ENCODE measurements around the gene MYD88.
A peak's percentile ranks its signal among the peaks of the same experiment; 100 is the strongest.

MYD88 gene

GRCh38 chr3:38124324-38125122, 13.9 kb upstream of the MYD88 start:
- no peak for TF ChIP-seq POLR2AphosphoS5 (IDR thresholded peaks at IDR 0.05; ENCODE audit: low read depth, low read length)
- no peak for TF ChIP-seq FOXP2 (optimal IDR thresholded peaks at IDR 0.05; ENCODE audit: borderline replicate concordance, extremely low read depth, extremely low read length, insufficient read depth)
- TF ChIP-seq TAF1 (IDR thresholded peaks at IDR 0.05; ENCODE audit: borderline replicate concordance, insufficient read depth, low read length) = no peak
- no peak for TF ChIP-seq REST (IDR thresholded peaks at IDR 0.05; ENCODE audit: insufficient read depth in 1 of 2, low read depth in 2 of 2, low read length in 2 of 2)
- TF ChIP-seq SIN3A (IDR thresholded peaks at IDR 0.05; ENCODE audit: borderline replicate concordance, insufficient read depth, low read length) = no peak

- TF ChIP-seq POLR2AphosphoS5 (IDR thresholded peaks at IDR 0.05; ENCODE audit: low read depth, low read length) (no peak), REST (IDR thresholded peaks at IDR 0.05; ENCODE audit: insufficient read depth in 1 of 2, low read depth in 2 of 2, low read length in 2 of 2) (no peak), SIN3A (IDR thresholded peaks at IDR 0.05; ENCODE audit: borderline replicate concordance, insufficient read depth, low read length) (no peak), TAF1 (IDR thresholded peaks at IDR 0.05; ENCODE audit: borderline replicate concordance, insufficient read depth, low read length) (no peak), FOXP2 (optimal IDR thresholded peaks at IDR 0.05; ENCODE audit: borderline replicate concordance, extremely low read depth, extremely low read length, insufficient read depth) (no peak)
These were observed 12.9 kb upstream of the MYD88 start for GRCh38 chr3:38125305-38126120.

GRCh38 chr3:38126121-38126892, 12.2 kb upstream of the MYD88 start:
- TF ChIP-seq REST (IDR thresholded peaks at IDR 0.05; ENCODE audit: insufficient read depth in 1 of 2, low read depth in 2 of 2, low read length in 2 of 2) (peak; percentile 32 to 74; a peak in 1 of 4 replicates), TAF1 (IDR thresholded peaks at IDR 0.05; ENCODE audit: borderline replicate concordance, insufficient read depth, low read length) (no peak)

- TF ChIP-seq REST (IDR thresholded peaks at IDR 0.05; ENCODE audit: insufficient read depth in 1 of 2, low read depth in 2 of 2, low read length in 2 of 2) = no peak
- no peak for TF ChIP-seq FOXP2 (optimal IDR thresholded peaks at IDR 0.05; ENCODE audit: borderline replicate concordance, extremely low read depth, extremely low read length, insufficient read depth)
- TF ChIP-seq TAF1 (IDR thresholded peaks at IDR 0.05; ENCODE audit: borderline replicate concordance, insufficient read depth, low read length) = no peak
- TF ChIP-seq POLR2AphosphoS5 (IDR thresholded peaks at IDR 0.05; ENCODE audit: low read depth, low read length) = no peak
- no peak for TF ChIP-seq SIN3A (IDR thresholded peaks at IDR 0.05; ENCODE audit: borderline replicate concordance, insufficient read depth, low read length)
These were observed 10.7 kb upstream of the MYD88 start for GRCh38 chr3:38127611-38128302.

Measured in PFSK-1 (cell line).